ENCODE data around the gene LPCAT1.

LPCAT1 gene

GRCh38 chr5:1480806-1481205 lies 43.0 kb downstream of the LPCAT1 start:
- WGBS (ENCODE audit: extremely low coverage, insufficient coverage, low lambda C conversion rate) = no CpG with 5 or more reads among the region's 12 CpGs

DNA sequence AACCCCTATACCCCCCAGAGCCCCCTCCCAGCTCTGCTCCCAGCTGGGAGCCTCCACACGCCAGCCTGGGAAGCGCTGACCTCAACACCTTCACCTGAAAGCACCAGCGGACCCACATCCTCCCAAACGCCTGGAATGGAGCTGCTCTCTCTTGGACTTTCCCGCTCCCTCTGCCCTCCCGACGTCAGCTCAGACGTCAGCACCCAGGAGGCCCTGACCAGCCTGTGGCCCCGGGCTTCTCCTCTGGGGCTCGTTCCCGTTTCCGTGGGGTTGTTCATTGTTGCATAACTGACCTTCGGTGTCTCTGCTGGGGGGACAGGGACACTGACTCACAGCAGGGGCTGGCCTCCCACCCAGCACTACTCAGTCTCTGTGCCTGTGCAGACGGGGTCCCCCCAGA lies 43.5 kb downstream of the LPCAT1 start:
- H3K4ac ChIP-seq (ENCODE audit: low read depth, low read length) = no peak overlapping the region
- no peaks in the 10 kb centered on the region for H3K79me2 ChIP-seq (ENCODE audit: control insufficient read depth, insufficient read depth, low read length)
- H3K9ac ChIP-seq (ENCODE audit: low read length) = no peak overlapping the region
- H3K4me3 ChIP-seq (ENCODE audit: low read length) = no peak overlapping the region
- no peak overlapping the region for H2AK5ac ChIP-seq (ENCODE audit: low read length)
- no peak overlapping the region for H3K4me2 ChIP-seq (ENCODE audit: low read length)
- no peak overlapping the region for H4K8ac ChIP-seq (ENCODE audit: low read depth, low read length)
- no CpG with 5 or more reads among the region's 14 CpGs for WGBS (ENCODE audit: extremely low coverage, insufficient coverage, low lambda C conversion rate)
- H2BK120ac ChIP-seq (ENCODE audit: low read depth, low read length) = no peak overlapping the region
- no peak overlapping the region for H3K27ac ChIP-seq (ENCODE audit: low read depth, low read length)
- H3K18ac ChIP-seq (ENCODE audit: low read length) = no peak overlapping the region
- no peak for DNase-seq
- H2BK15ac ChIP-seq (replicated peaks; ENCODE audit: low read depth) = no peak overlapping the region
- H3K79me1 ChIP-seq (ENCODE audit: low read length) = no peaks in the 10 kb centered on the region
- H3K4me1 ChIP-seq (ENCODE audit: control insufficient read depth, low read depth, low read length) = no peaks in the 10 kb centered on the region
- H2BK5ac ChIP-seq (ENCODE audit: low read length) = no peak overlapping the region
- H3K56ac ChIP-seq (ENCODE audit: low read length) = no peak overlapping the region
- H3K36me3 ChIP-seq (ENCODE audit: control insufficient read depth, insufficient read depth, low read length) = peaks cover 10% of the 10 kb centered on the region
- H3K27me3 ChIP-seq (ENCODE audit: insufficient read depth, low read length, poor library complexity) = no peaks in the 10 kb centered on the region
- H4K5ac ChIP-seq (ENCODE audit: low read length) = no peak overlapping the region
- H3K23ac ChIP-seq (ENCODE audit: low read length) = no peak overlapping the region

More at GRCh38 chr5:1480806-1481205, 43.0 kb downstream of the LPCAT1 start:
- Histone ChIP-seq H3K79me1 (ENCODE audit: low read length) (no peaks in the 10 kb centered on the region), H2BK120ac (ENCODE audit: low read depth, low read length) (no peak overlapping the region), H3K18ac (ENCODE audit: low read length) (no peak overlapping the region), H4K5ac (ENCODE audit: low read length) (no peak overlapping the region), H3K23ac (ENCODE audit: low read length) (no peak overlapping the region), H3K4me1 (ENCODE audit: control insufficient read depth, low read depth, low read length) (no peaks in the 10 kb centered on the region), H3K36me3 (ENCODE audit: control insufficient read depth, insufficient read depth, low read length) (peaks cover 10% of the 10 kb centered on the region), H2BK5ac (ENCODE audit: low read length) (no peak overlapping the region), H3K4me3 (ENCODE audit: low read length) (no peak overlapping the region), H2BK15ac (replicated peaks; ENCODE audit: low read depth) (no peak overlapping the region), H3K9ac (ENCODE audit: low read length) (no peak overlapping the region), H2AK5ac (ENCODE audit: low read length) (no peak overlapping the region), H3K27ac (ENCODE audit: low read depth, low read length) (no peak overlapping the region), H3K4ac (ENCODE audit: low read depth, low read length) (no peak overlapping the region), H3K56ac (ENCODE audit: low read length) (no peak overlapping the region), H3K79me2 (ENCODE audit: control insufficient read depth, insufficient read depth, low read length) (no peaks in the 10 kb centered on the region), H3K4me2 (ENCODE audit: low read length) (no peak overlapping the region), H4K8ac (ENCODE audit: low read depth, low read length) (no peak overlapping the region), H3K27me3 (ENCODE audit: insufficient read depth, low read length, poor library complexity) (no peaks in the 10 kb centered on the region)
- no peak for DNase-seq

DNA sequence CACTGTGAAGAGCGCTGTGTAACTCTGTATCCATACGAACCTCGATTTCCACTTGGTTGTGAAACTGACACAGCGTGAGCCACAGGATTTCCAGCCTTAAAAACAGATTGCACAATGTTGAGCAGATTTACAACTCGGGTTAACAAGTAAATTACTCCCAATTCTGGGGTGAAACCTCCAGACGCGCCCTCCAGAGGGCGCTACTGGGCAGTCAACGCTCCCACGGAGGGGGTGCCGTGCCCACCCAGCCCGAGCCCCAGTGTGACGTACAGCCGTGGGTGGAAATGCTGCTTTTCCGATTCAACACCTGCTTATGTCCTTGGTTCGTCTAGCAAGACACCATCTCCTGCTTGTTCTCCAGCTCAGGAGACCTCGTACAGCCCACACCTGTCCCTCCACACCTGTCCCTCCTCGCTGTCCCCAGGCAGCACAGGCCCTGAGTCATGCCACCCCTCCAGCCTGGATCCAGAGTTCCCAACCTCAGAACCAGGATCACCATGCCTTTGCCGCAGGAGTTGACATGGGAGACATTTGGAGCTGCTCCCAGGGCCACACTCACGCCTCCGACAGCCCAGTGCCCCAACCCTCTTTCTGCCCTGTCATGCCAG lies 44.1 kb downstream of the LPCAT1 start:
- Histone ChIP-seq H3K4ac (ENCODE audit: low read depth, low read length) (no peak overlapping the region), H3K9ac (ENCODE audit: low read length) (no peak overlapping the region), H2AK5ac (ENCODE audit: low read length) (no peak overlapping the region), H2BK5ac (ENCODE audit: low read length) (no peak overlapping the region), H3K79me2 (ENCODE audit: control insufficient read depth, insufficient read depth, low read length) (no peaks in the 10 kb centered on the region), H3K23ac (ENCODE audit: low read length) (no peak overlapping the region), H3K18ac (ENCODE audit: low read length) (no peak overlapping the region), H4K5ac (ENCODE audit: low read length) (no peak overlapping the region), H3K79me1 (ENCODE audit: low read length) (no peaks in the 10 kb centered on the region), H3K36me3 (ENCODE audit: control insufficient read depth, insufficient read depth, low read length) (peaks cover 13% of the 10 kb centered on the region), H3K27ac (ENCODE audit: low read depth, low read length) (no peak overlapping the region), H3K4me1 (ENCODE audit: control insufficient read depth, low read depth, low read length) (no peaks in the 10 kb centered on the region), H3K56ac (ENCODE audit: low read length) (no peak overlapping the region), H2BK15ac (replicated peaks; ENCODE audit: low read depth) (no peak overlapping the region), H2BK120ac (ENCODE audit: low read depth, low read length) (no peak overlapping the region), H3K27me3 (ENCODE audit: insufficient read depth, low read length, poor library complexity) (no peaks in the 10 kb centered on the region), H4K8ac (ENCODE audit: low read depth, low read length) (no peak overlapping the region), H3K4me3 (ENCODE audit: low read length) (no peak overlapping the region), H3K4me2 (ENCODE audit: low read length) (no peak overlapping the region)
- no CpG with 5 or more reads among the region's 21 CpGs for WGBS (ENCODE audit: extremely low coverage, insufficient coverage, low lambda C conversion rate)
- peak; percentile 33 for DNase-seq

DNA sequence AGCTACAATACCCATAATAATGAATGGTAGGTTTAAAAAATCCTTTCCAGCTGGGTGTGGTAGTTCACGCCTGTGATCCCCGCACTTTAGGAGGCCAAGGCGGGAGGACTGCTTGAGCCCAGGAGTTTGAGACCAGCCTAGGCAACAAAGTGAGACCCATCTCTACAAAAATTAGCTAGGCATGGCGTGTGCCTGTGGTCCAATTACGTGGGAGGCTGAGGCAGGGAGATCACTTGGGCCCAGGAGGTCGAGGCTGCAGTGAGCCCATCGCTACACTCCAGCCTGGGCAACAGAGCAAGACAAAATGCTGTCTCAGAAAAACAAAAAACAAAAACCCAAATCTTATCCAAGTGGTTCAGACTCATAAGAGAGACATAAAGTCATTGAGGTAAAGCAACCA lies 44.7 kb downstream of the LPCAT1 start:
- H3K27ac ChIP-seq (ENCODE audit: low read depth, low read length) = no peak overlapping the region
- no CpG with 5 or more reads among the region's 7 CpGs for WGBS (ENCODE audit: extremely low coverage, insufficient coverage, low lambda C conversion rate)
- no peak overlapping the region for H3K18ac ChIP-seq (ENCODE audit: low read length)

DNA sequence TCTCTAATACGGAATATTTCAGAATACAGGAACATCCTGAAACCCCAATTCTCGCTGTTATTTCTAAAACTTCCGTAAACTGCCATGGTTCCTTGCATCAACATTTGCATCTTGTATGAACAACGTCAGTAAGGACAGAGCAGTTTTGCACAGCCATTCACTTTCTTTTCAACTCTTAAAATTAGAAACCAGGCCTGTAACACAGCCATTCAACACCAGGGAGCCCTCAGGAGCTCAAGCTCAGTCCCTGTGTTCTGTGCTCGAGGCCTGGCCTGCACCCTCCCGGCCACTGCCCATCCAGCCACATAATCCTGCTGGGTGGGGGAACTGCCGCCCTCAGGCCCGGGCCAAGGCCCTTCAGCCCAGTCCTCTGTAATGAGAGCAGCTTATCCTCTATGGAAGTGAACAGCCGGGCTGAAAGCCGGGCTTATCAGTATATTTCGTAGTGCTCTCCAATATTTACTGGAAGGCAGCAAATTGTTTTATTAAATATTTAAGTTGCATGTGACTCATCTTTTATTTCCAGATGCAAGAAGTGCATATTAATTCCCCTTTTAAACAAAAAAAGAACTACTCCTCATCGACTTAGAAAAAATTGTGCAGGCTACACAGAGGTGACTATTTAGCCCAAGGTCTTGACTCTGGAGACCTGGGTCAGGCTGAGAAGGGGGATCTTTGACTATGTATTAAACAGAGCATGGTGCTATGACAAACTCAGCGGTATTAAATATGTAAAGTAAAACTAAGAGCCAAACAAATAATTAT lies 45.3 kb downstream of the LPCAT1 start:
- Histone ChIP-seq H3K36me3 (ENCODE audit: control insufficient read depth, insufficient read depth, low read length) (peaks cover 13% of the 10 kb centered on the region), H3K27ac (ENCODE audit: low read depth, low read length) (no peak overlapping the region), H3K79me2 (ENCODE audit: control insufficient read depth, insufficient read depth, low read length) (no peaks in the 10 kb centered on the region), H3K23ac (ENCODE audit: low read length) (no peak overlapping the region), H3K4me3 (ENCODE audit: low read length) (no peak overlapping the region), H3K18ac (ENCODE audit: low read length) (no peak overlapping the region), H3K9ac (ENCODE audit: low read length) (no peak overlapping the region), H3K4ac (ENCODE audit: low read depth, low read length) (no peak overlapping the region), H2BK5ac (ENCODE audit: low read length) (no peak overlapping the region), H3K4me2 (ENCODE audit: low read length) (no peak overlapping the region), H4K5ac (ENCODE audit: low read length) (no peak overlapping the region), H2BK120ac (ENCODE audit: low read depth, low read length) (no peak overlapping the region), H3K27me3 (ENCODE audit: insufficient read depth, low read length, poor library complexity) (no peaks in the 10 kb centered on the region), H4K8ac (ENCODE audit: low read depth, low read length) (no peak overlapping the region), H3K56ac (ENCODE audit: low read length) (no peak overlapping the region), H3K79me1 (ENCODE audit: low read length) (no peaks in the 10 kb centered on the region), H2AK5ac (ENCODE audit: low read length) (no peak overlapping the region), H3K4me1 (ENCODE audit: control insufficient read depth, low read depth, low read length) (no peaks in the 10 kb centered on the region), H2BK15ac (replicated peaks; ENCODE audit: low read depth) (no peak overlapping the region)
- no peak for DNase-seq
- no CpG with 5 or more reads among the region's 13 CpGs for WGBS (ENCODE audit: extremely low coverage, insufficient coverage, low lambda C conversion rate)

More for the DNA sequence above, 44.7 kb downstream of the LPCAT1 start:
- Histone ChIP-seq H2BK5ac (ENCODE audit: low read length) (no peak overlapping the region), H2AK5ac (ENCODE audit: low read length) (no peak overlapping the region), H3K79me1 (ENCODE audit: low read length) (no peaks in the 10 kb centered on the region), H2BK15ac (replicated peaks; ENCODE audit: low read depth) (no peak overlapping the region), H3K23ac (ENCODE audit: low read length) (no peak overlapping the region), H3K27me3 (ENCODE audit: insufficient read depth, low read length, poor library complexity) (no peaks in the 10 kb centered on the region), H3K4me1 (ENCODE audit: control insufficient read depth, low read depth, low read length) (no peaks in the 10 kb centered on the region), H3K9ac (ENCODE audit: low read length) (no peak overlapping the region), H4K8ac (ENCODE audit: low read depth, low read length) (no peak overlapping the region), H3K36me3 (ENCODE audit: control insufficient read depth, insufficient read depth, low read length) (peaks cover 13% of the 10 kb centered on the region), H3K79me2 (ENCODE audit: control insufficient read depth, insufficient read depth, low read length) (no peaks in the 10 kb centered on the region), H4K5ac (ENCODE audit: low read length) (no peak overlapping the region), H3K56ac (ENCODE audit: low read length) (no peak overlapping the region), H2BK120ac (ENCODE audit: low read depth, low read length) (no peak overlapping the region), H3K4ac (ENCODE audit: low read depth, low read length) (no peak overlapping the region), H3K4me3 (ENCODE audit: low read length) (no peak overlapping the region), H3K4me2 (ENCODE audit: low read length) (no peak overlapping the region)
- DNase-seq = no peak

All from mesendoderm (in vitro differentiated cells).